NCI-H1105 (cell line): ENCODE results near the gene HYAL1.
"Not testable (repeated sequence)": the region's sequence is repeated elsewhere in the genome, so short reads cannot be mapped to it uniquely, and the experiment has no call there.

Source experiments
- DNase-seq: peaks from one replicate; lab custom pipeline; 2025; lab: John Stamatoyannopoulos, UW

HYAL1 gene

GRCh38 chr3:50318615-50319014 is 15.2 kb upstream of the HYAL1 start:
- no peak for DNase-seq

- DNase-seq, result no peak
Observed at GRCh38 chr3:50318163-50318562, 14.8 kb upstream of the HYAL1 start.

GRCh38 chr3:50317300-50317699 is 13.9 kb upstream of the HYAL1 start:
- no peak for DNase-seq

GRCh38 chr3:50316657-50317242 is 13.4 kb upstream of the HYAL1 start:
- no peak for DNase-seq

GRCh38 chr3:50314816-50315215 is 11.4 kb upstream of the HYAL1 start:
- no peak for DNase-seq

GRCh38 chr3:50314342-50314741 is 11.0 kb upstream of the HYAL1 start:
- no peak for DNase-seq

- not testable (repeated sequence) for DNase-seq
Observed at GRCh38 chr3:50312041-50312440, 8.7 kb upstream of the HYAL1 start.

GRCh38 chr3:50304601-50305000 is 1.2 kb upstream of the HYAL1 start:
- no peak for DNase-seq

GRCh38 chr3:50302095-50303012 is 1.0 kb downstream of the HYAL1 start:
- no peak for DNase-seq

- no peak for DNase-seq
Observed at GRCh38 chr3:50300681-50301254, 2.6 kb downstream of the HYAL1 start.

GRCh38 chr3:50299929-50300680 is 3.3 kb downstream of the HYAL1 start:
- no peak for DNase-seq

- DNase-seq, result no peak
Observed at GRCh38 chr3:50299638-50299928, 3.8 kb downstream of the HYAL1 start.

- peak; percentile 89 for DNase-seq
Observed at GRCh38 chr3:50298836-50299637, 4.3 kb downstream of the HYAL1 start, which contains the start of the genes HYAL3 and NAA80. TSS of gene HYAL3 (minus strand) at chr3:50299405. CDS start at chr3:50295602, 3,803 bp downstream. TSS of gene NAA80 (minus strand) at chr3:50299405. CDS start at chr3:50297463, 1,942 bp downstream.

- no peak for DNase-seq
Observed at GRCh38 chr3:50297896-50298725, 5.3 kb downstream of the HYAL1 start.

- no peak for DNase-seq
Observed at GRCh38 chr3:50297384-50297775, 6.0 kb downstream of the HYAL1 start.

GRCh38 chr3:50296721-50297383 is 6.5 kb downstream of the HYAL1 start:
- DNase-seq, result no peak

- no peak for DNase-seq
Observed at GRCh38 chr3:50295553-50296431, 7.6 kb downstream of the HYAL1 start.

GRCh38 chr3:50294492-50295403 is 8.6 kb downstream of the HYAL1 start:
- no peak for DNase-seq
